ENCODE data around the gene RAB5B.

RAB5B gene, protein sequence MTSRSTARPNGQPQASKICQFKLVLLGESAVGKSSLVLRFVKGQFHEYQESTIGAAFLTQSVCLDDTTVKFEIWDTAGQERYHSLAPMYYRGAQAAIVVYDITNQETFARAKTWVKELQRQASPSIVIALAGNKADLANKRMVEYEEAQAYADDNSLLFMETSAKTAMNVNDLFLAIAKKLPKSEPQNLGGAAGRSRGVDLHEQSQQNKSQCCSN

DNA sequence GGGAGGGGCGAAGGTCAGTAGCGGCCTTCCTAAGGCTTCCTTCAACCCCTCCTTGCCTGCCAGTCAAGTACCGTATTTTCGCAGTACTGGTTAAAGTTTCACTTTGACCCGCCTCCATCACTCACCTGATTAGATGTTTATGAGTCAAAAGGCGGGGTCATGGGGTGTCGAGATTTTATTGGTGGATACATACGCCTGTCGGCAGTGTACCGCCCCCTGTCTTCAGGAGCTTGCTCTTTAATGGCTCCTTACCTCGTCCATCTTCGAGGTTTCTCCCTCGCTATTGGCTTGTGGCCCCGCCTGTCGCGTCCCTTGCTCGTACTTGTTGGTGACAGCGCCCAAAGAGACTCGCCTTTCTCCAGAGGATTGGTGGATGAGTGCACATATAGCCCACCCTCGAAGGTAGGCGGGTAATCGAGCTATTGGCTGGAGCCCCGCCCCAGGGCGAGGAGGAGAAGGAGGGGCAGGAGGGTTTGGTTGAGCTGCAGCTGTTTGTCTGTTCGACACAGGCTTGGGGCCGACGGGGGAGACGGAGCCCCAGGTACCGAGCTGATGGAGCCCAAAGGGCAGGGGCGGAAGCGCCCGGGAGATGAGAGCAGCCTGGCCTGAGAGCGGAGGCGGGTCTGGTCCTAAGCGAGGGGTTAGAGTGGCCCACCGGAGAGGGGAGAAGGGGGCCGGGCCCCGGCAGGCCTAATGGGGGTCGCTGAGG, at the start of gene RAB5B:
TSS of gene RAB5B (plus strand) at position 480 of the 709 bp plus-strand sequence. CDS start 12,883 bp downstream, outside the sequence.
- peak; percentile 100 for DNase-seq

GRCh38 chr12:55925371-55925770, 48.5 kb upstream of the RAB5B start:
- DNase-seq: no peak

GRCh38 chr12:55925870-55926737, 47.8 kb upstream of the RAB5B start:
- DNase-seq: no peak

DNA sequence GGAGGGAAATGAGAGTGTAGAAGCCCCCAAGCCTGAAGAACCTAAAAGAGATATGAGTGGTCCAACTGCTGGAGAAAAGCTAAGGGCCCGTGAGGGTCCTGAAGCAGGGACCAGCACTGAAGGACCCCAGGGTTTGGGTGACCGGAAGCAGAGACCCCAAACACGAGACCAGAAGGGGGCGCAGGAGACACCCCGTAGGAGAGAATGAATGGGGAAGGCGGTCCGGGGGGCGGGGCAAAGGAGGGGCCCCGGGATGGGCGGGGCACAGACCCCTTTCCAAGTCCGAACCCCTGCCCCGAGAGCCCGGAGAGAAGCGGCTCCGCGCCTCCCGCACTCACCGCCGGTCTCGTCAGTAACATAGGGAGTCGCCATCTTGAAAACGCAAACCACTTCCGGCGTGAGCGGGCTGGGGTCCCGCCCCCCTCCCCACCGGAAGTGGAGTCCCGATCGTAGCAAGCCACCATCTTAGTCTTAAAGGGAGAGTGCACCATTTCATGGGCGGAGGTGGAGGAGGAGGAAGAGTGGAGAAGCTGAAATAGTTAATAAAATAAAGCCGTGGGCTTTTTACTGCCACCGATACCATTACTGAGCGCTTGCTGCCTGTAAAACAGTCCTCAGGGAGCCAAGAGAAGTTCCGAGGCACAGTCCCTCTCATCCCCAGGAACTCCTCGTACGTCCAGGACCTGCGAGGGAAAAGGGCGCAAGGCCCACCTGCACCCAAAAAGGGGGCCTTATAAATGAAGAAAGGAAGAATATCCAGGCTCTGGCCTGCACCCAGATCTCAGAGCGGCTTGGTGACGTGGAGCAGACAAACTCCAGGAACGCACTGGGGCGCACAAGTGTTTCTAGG, 46.9 kb upstream of the RAB5B start:
- DNase-seq: peak; percentile 94

DNA sequence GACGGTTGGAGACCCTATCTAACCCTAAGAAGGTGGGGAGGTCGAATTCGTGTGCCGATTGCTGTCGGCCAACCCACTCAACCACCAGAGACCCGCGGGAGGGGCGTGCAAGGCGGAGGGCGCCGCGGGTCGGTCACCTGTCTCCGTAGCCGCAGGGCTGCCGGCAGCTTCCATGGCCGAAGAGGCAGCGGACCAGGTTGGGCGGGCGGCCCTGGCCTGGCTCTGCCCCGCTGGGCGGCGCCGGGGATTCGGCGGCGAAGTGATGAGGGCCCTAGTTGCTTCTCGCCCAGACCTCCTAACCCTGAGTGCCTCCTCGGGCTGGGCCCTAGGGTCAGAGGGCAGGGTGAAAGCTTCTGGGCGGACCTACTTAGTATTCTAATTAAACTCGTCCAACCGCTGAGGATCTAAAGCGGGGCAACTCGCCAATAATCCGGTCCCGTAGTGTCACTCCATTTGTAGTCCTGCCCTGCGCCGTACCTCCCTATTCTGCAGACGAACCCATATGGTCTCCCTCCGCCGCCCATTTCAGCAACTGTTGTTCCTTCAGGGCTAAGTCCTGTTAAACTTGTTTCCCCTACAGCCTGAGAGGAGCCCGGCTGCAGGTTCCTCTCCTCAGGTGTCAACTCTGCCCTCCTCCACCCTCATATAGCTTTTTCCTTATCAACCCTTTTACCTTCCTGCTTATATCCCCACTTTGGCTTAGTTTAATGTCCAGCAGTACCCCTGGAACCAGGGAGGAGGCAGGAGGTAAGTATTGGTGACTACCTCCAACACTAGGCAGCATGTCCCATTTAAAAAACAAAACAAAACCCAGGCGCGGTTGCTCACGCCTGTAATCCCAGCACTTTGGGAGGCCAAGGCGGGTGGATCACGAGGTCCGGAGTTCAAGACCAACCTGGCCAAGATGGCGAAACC, 46.0 kb upstream of the RAB5B start, which contains the start of gene PYM1:
TSS of gene PYM1 (minus strand) at position 307 of the 915 bp plus-strand sequence. CDS start at position 174, 133 bp downstream.
- peak; percentile 82 for DNase-seq

GRCh38 chr12:55929306-55929791, 44.5 kb upstream of the RAB5B start:
- DNase-seq: peak; percentile 91

DNA sequence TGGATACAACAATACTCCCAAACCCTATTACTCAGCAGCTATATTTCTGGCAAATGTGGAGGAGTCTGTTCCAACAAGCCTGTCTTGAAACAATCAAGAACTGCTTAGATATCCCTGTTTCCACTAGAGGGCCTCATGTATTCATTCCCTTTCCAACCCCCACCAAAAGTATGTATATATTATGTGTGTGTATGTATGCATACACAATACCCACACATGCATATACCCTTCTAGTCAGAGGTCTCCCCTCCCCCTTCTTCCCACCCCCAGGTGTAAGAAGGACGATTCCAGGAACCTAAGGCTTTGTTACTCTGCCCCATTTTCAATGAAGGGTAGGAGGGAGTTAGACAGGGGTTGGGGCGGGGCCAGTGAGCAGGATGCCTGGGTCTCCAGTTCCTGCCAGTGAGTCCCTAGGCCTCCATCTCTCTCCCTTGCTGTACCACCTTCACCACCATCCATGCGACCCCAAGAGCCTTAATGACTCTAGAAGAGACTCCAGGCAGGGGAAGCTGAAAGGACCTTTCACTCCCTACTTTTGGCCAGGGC, 43.0 kb upstream of the RAB5B start, which contains the start of gene DGKA:
TSS of gene DGKA (plus strand) at position 392 of the 546 bp plus-strand sequence. CDS start 5,342 bp downstream, outside the sequence.
- DNase-seq: peak; percentile 73

DNA sequence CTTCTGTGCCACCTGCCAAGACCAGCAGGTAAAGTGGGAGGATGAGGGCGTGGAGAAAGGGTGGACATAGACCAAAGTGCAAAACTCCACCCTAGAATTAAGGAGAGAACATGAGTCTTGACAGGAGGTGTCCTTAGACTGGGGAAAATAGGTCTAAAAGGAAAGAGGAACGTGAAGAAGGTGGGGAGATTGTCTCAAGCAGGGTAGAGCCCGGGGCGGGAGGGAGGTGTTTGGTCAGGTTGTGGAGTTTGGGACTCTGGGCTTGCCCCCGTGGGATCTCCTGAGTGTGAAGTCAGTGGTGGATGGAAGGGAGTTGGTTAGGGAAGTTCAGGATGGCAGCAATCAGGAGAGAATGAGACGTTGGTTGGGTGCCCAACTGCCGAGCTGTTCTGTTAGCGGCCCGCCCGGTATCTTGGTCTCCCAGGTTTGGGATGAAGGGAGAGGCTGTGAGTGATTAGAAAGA, 42.5 kb upstream of the RAB5B start:
- DNase-seq: no peak

DNA sequence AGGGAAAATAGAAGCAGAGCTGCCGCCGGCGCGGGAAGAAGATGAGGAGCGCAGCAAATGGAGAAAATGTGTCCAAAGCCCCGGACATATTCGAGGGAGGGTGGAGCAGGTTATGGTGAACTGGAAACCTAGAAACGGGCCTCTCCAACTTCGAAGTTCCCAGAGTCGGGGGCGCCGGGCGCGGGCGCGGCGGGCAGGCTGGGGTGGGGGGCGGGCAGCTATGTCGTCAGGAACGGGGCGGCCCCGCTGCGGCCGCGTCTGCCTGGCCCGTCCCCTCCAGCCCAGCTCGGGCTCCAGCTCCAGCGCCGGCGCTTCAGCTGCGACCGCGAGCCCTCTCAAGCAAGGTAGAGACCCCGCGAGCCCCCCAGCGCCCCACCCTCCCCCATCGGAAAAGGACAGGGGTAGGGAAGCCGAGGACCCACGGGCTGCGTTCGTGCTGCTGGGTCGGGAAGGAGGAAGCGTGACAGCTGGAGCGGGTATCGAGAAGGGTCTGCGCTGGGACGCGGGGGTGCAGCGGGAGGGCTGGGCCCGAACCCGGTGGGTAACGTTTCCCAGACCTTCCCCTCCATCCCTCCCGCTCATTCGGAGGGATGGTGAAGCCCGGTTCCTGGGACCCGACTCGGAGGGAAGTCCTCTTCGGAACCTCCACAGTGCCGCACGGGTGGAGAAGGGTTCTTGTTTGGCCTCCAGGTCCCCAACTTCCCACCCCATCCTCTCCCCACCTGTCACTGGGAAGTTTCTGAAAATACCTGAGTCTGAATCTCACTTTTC, 41.9 kb upstream of the RAB5B start:
- peak; percentile 36 for DNase-seq

GRCh38 chr12:55932551-55932910, 41.3 kb upstream of the RAB5B start:
- DNase-seq: peak; percentile 78

- peak; percentile 20 for DNase-seq
These were observed 40.6 kb upstream of the RAB5B start for GRCh38 chr12:55933169-55933798.

DNA sequence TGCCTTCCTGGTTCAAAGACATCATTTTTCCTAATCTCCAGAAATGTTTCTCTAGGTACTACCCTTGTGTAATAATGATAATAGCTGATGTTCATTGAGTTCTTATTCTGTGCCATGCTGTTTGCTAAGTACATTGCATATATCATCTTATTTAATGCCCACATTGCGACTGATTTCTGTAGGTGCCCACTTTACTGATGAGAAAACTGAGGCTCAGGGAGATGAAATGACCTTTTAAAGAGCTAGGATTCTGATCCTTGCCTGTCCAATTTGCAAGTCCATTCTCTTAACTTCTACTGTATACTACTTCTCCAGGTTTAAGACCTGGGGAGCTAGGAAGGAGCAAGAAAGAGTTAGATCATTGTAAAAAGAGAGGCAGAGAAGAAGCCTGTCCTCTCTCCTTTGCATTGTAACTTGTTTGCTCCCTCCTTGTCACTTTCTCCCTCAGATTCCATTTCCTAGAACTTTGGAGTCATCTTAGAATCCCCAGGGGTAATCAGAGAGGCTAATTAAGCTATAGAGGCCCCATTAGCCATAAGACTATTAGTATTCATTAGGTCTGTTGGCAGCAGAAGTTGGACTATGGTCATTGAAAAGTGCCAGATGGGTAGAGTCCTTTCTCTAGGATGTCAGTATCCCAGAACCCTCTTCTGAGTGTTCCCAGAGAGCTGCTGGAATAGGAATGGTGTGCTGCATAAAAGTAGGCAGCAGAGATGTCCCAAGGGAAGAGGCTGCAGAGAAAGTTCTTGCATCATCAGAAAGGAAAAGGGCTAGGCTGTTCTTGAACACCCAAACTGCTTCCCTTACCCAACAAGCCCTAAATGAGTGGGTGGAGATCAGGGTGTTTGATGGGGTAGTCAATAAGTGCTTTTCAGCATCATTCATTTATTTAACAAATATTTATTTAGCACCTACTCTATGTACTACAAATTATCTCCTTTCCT, 39.8 kb upstream of the RAB5B start:
- DNase-seq: no peak

DNA sequence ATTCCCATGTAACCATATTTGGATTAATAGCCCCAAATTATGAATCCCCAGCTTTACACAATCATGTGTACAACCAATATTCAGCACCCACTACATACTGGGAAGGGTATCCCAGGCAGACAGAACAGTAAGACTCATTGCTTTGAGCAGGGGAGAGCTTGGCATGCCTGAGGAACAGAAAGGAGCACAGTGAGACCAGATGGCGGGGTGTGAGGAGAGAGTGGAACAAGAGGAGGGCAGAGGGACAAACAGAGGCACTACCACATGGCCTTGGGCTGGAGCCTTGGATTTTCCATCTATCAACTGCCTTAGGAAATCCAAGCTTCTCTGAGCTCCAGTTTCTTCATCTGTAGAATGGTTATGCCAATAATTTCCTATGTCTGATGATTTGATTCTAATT, 39.1 kb upstream of the RAB5B start:
- no peak for DNase-seq

- DNase-seq: peak; percentile 31
These were observed 38.1 kb upstream of the RAB5B start for GRCh38 chr12:55935738-55936151.

GRCh38 chr12:55937981-55938380, 35.9 kb upstream of the RAB5B start:
- DNase-seq: no peak

DNA sequence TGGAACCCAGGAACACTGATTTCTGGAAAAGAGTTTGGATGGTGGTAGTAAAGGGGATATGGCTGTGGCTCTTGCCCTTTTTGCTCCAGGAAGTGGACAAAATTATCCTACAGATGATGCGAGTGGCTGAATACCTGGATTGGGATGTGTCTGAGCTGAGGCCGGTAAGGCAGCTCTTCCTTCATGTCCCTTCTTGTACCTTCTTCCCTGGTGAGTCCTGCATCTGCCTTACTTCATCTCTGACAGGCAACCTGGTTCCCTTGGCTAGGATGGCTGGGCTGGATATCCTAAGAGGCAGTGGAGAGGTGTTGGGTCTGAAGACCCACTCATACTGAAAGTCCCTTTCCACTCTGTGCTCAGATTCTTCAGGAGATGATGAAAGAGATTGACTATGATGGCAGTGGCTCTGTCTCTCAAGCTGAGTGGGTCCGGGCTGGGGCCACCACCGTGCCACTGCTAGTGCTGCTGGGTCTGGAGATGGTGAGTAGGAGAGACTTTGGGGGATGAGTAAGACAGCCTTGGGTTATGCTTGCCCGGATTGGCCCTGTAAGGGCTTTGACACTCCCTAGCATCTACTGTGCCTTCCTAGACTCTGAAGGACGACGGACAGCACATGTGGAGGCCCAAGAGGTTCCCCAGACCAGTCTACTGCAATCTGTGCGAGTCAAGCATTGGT, 34.9 kb upstream of the RAB5B start:
- DNase-seq: no peak

DNA sequence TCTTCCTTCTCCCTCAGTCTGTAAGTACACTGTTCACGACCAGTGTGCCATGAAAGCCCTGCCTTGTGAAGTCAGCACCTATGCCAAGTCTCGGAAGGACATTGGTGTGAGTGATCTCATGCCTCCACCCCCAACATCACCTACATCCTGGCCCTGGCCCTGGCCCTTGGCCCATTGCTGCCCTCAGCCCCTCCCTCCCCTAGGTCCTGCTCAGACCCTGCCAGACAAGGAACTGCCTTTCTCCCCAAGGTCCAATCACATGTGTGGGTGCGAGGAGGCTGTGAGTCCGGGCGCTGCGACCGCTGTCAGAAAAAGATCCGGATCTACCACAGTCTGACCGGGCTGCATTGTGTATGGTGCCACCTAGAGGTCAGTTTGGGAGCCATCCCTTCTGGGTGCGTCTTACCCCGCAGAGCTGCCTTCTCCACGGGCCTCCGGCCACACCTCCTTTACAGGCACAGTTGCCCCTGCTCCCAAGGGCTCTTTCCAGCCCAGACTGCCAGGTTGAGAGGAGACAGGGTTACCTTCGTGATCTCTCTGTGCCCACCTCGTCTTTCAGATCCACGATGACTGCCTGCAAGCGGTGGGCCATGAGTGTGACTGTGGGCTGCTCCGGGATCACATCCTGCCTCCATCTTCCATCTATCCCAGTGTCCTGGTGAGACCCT, 33.7 kb upstream of the RAB5B start:
- DNase-seq: peak; percentile 90

Measured in CD4-positive, alpha-beta T cell treated with Interleukin-17A for 1 hour (primary cell).